Neuronal stem cell (in vitro differentiated cells): ENCODE results near the gene IFNL3.
A peak's percentile ranks its signal among the peaks of the same experiment; 100 is the strongest.
"Not testable (repeated sequence)": the region's sequence is repeated elsewhere in the genome, so short reads cannot be mapped to it uniquely, and the experiment has no call there.

ENCODE experiments used
- DNase-seq: peaks from one replicate; pipeline ENCODE4 v3.0.0-alpha.2; 2013; ENCODE audit warnings: low spot score
- H2AFZ ChIP-seq: one replicate; pipeline ENCODE4 v1.6.1; 2013; ENCODE audit warnings: mild to moderate bottlenecking, low read length, inconsistent platforms
- H2AK5ac ChIP-seq: 2 replicates; pipeline ENCODE4 v1.6.1; 2013; ENCODE audit warnings: low read depth, mild to moderate bottlenecking, inconsistent platforms, low read length, moderate library complexity, mixed read lengths
- H2BK120ac ChIP-seq: 2 replicates; pipeline ENCODE4 v1.6.1; 2013; ENCODE audit warnings: low read depth, mild to moderate bottlenecking, inconsistent platforms, low read length, moderate library complexity, mixed read lengths
- H2BK12ac ChIP-seq: one replicate; pipeline ENCODE4 v1.6.1; 2013; ENCODE audit warnings: low read length, inconsistent platforms
- H2BK15ac ChIP-seq: 2 replicates; pipeline ENCODE4 v1.6.1; 2013; ENCODE audit warnings: mild to moderate bottlenecking, low read length, inconsistent platforms, mixed read lengths
- H2BK5ac ChIP-seq: one replicate; pipeline ENCODE4 v1.6.1; 2013; ENCODE audit warnings: inconsistent platforms, mild to moderate bottlenecking, low read length, moderate library complexity
- H3K14ac ChIP-seq: one replicate; pipeline ENCODE4 v1.6.1; 2013; ENCODE audit warnings: low read length, inconsistent platforms
- H3K18ac ChIP-seq: 2 replicates; pipeline ENCODE4 v1.6.1; 2013; ENCODE audit warnings: low read length, inconsistent platforms
- H3K23ac ChIP-seq: 2 replicates; pipeline ENCODE4 v1.6.1; 2013; ENCODE audit warnings: low read depth, mild to moderate bottlenecking, mixed read lengths, low read length, inconsistent platforms; ENCODE audit not compliant: poor library complexity
- H3K27ac ChIP-seq: replicated peaks from 3 replicates; pipeline ENCODE4 v1.5.1; 2013; ENCODE audit warnings: low read length, inconsistent platforms
- H3K27me3 ChIP-seq, 3 experiments: 2 replicates each; pipeline ENCODE4 v1.6.1; 2013; ENCODE audit warnings: low read length in 3 of 3, mild to moderate bottlenecking in 2 of 3, inconsistent platforms in 1 of 3, low read depth in 1 of 3, mixed read lengths in 1 of 3, moderate library complexity in 1 of 3; ENCODE audit not compliant: control insufficient read depth in 3 of 3, insufficient read depth in 3 of 3
- H3K36me3 ChIP-seq, 2 donors: replicated peaks in 1 of 2; 2 replicates each; pipeline ENCODE4 v1.6.1; 2013; ENCODE audit warnings: low read length in 2 of 2; ENCODE audit not compliant: control insufficient read depth in 2 of 2, insufficient read depth in 2 of 2
- H3K4ac ChIP-seq: 2 replicates; pipeline ENCODE4 v1.6.1; 2013; ENCODE audit warnings: inconsistent platforms, mild to moderate bottlenecking, low read length, moderate library complexity
- H3K4me1 ChIP-seq, 2 donors: 1 replicate in 1 of 2; 2 replicates in 1 of 2; pipeline ENCODE4 v1.6.1; 2013; ENCODE audit warnings: low read length in 2 of 2, low read depth in 1 of 2; ENCODE audit not compliant: control insufficient read depth in 2 of 2, insufficient read depth in 1 of 2
- H3K4me2 ChIP-seq: one replicate; pipeline ENCODE4 v1.6.1; 2013; ENCODE audit warnings: mild to moderate bottlenecking, low read length, inconsistent platforms; ENCODE audit not compliant: insufficient read depth, poor library complexity, severe bottlenecking
- H3K4me3 ChIP-seq, 2 donors: 2 replicates each; pipeline ENCODE4 v1.5.1; 2013; ENCODE audit warnings: low read length in 2 of 2, mild to moderate bottlenecking in 2 of 2, inconsistent platforms in 1 of 2, moderate library complexity in 1 of 2
- H3K79me1 ChIP-seq: one replicate; pipeline ENCODE4 v1.6.1; 2013; ENCODE audit warnings: low read depth, mild to moderate bottlenecking, inconsistent platforms, low read length, moderate library complexity
- H3K9ac ChIP-seq: one replicate; pipeline ENCODE4 v1.6.1; 2013; ENCODE audit warnings: mild to moderate bottlenecking, low read depth, low read length, inconsistent platforms; ENCODE audit not compliant: poor library complexity
- H3K9me3 ChIP-seq, 2 donors: replicated peaks in 1 of 2; 2 replicates each; pipeline versions ENCODE3 to v1.6.1; 2013; ENCODE audit warnings: low read length in 2 of 2, mild to moderate bottlenecking in 2 of 2, inconsistent platforms in 1 of 2, low read depth in 1 of 2, mixed read lengths in 1 of 2, moderate library complexity in 1 of 2; ENCODE audit not compliant: control insufficient read depth in 2 of 2, insufficient read depth in 1 of 2
- H4K8ac ChIP-seq: one replicate; pipeline ENCODE4 v1.6.1; 2013; ENCODE audit warnings: low read depth, mild to moderate bottlenecking, inconsistent platforms, low read length, moderate library complexity
- H4K91ac ChIP-seq: one replicate; pipeline ENCODE4 v1.6.1; 2013; ENCODE audit warnings: low read length, low read depth, mild to moderate bottlenecking, inconsistent platforms; ENCODE audit not compliant: poor library complexity
- WGBS, 2 donors: extraction: QIAGEN DNeasy Blood & Tissue Kit; methylation state at CpG; one replicate each; pipeline ENCODE4 v1.1.7; 2013; ENCODE audit warnings: missing lambda C conversion rate in 2 of 2, mixed read lengths in 1 of 2; ENCODE audit not compliant: insufficient read length in 2 of 2, insufficient replicate concordance in 1 of 2; ENCODE audit errors: extremely low coverage in 2 of 2; 5-methylcytosine and 5-hydroxymethylcytosine counted together

Gene IFNL3

DNA sequence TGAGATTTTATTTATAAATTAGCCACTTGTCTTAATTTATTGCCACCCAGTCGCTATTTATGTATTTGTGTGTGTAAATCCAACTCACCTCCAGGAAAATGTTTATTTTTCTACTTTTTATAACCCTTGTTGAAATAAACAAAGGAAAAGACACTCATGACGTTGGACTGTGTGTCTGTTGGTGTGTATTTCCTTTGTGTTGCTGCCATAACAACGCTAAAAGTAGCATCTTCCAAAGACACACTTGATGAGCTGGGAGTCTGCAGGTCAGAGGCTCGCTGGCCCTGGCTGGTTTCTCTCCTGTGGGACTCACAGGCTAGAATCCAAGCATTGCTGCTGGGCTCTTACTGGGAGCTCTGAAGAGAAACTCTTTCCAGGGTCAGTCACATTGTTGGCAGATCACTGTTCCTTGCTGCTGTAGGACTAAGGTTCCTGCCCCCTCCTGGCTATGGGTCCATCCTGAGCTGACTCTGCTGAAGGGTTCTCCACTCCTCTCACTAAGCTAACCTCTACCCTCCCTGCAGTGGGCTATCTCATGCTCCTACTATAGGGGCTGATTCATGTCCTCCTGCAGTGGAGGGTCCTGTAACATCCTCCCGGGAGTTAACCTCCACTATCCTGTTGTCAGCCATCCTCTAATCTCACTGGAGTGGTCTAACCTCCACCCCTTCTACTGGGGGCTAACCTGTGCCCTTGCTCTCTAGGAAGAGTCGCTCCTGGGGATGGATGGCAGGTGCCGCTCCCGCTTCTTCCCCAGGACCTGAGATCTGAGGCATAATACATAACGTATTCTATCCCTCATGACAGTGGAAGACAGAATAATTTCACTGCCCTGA is 25.4 kb upstream of the IFNL3 start:
- no CpG with 5 or more reads among the region's 9 CpGs for WGBS, 2 donors
- Histone ChIP-seq H2AFZ (no peak overlapping the region), H2BK15ac (no peak overlapping the region), H3K79me1 (peaks cover 2% of the 10 kb centered on the region), H3K27ac (no peak overlapping the region), H2BK12ac (no peak overlapping the region), H2AK5ac (no peak overlapping the region), H3K36me3 (no peaks in the 10 kb centered on the region), H3K27me3 (peaks cover 5 to 29% (median 6%) of the 10 kb centered on the region in 3 experiments), H3K4me3 (peak overlapping the region in 1 of 2 donors; percentile 22), H2BK120ac (no peak overlapping the region), H3K18ac (no peak overlapping the region), H3K23ac (no peak overlapping the region), H3K9ac (no peak overlapping the region), H4K8ac (no peak overlapping the region), H2BK5ac (no peak overlapping the region), H3K4me1 (no peaks in the 10 kb centered on the region), H3K14ac (no peak overlapping the region), H3K4me2 (no peak overlapping the region), H3K4ac (no peak overlapping the region), H4K91ac (no peak overlapping the region), H3K9me3 (no peaks in the 10 kb centered on the region)
- DNase-seq = no peak

DNA sequence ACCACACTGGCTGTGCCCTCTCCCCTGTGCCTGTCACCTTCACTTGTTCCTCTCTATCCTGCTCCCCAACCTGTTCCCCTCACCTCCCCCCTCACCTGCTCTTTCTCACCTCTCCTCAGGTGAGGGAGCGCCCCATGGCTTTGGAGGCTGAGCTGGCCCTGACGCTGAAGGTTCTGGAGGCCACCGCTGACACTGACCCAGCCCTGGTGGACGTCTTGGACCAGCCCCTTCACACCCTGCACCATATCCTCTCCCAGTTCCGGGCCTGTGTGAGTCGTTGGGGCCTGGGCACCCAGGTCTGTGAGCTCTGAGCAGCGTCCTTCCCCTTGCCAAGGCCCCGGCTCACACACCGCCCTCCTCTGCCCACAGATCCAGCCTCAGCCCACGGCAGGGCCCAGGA is 24.6 kb upstream of the IFNL3 start:
- not testable (repeated sequence) for H2AK5ac ChIP-seq, H3K9me3 ChIP-seq, H3K4ac ChIP-seq, H3K79me1 ChIP-seq, H3K4me1 ChIP-seq, H2BK15ac ChIP-seq, H2BK5ac ChIP-seq, H4K8ac ChIP-seq, H3K4me3 ChIP-seq, DNase-seq, H2AFZ ChIP-seq, H3K9ac ChIP-seq, H3K14ac ChIP-seq, H2BK12ac ChIP-seq, H3K27ac ChIP-seq, H3K18ac ChIP-seq, H4K91ac ChIP-seq, H3K36me3 ChIP-seq, H3K23ac ChIP-seq, H2BK120ac ChIP-seq, H3K4me2 ChIP-seq
- H3K27me3 ChIP-seq = peaks cover 14 to 32% (median 15%) of the 10 kb centered on the region in 3 experiments
- WGBS, 2 donors = no CpG with 5 or more reads among the region's 10 CpGs

DNA sequence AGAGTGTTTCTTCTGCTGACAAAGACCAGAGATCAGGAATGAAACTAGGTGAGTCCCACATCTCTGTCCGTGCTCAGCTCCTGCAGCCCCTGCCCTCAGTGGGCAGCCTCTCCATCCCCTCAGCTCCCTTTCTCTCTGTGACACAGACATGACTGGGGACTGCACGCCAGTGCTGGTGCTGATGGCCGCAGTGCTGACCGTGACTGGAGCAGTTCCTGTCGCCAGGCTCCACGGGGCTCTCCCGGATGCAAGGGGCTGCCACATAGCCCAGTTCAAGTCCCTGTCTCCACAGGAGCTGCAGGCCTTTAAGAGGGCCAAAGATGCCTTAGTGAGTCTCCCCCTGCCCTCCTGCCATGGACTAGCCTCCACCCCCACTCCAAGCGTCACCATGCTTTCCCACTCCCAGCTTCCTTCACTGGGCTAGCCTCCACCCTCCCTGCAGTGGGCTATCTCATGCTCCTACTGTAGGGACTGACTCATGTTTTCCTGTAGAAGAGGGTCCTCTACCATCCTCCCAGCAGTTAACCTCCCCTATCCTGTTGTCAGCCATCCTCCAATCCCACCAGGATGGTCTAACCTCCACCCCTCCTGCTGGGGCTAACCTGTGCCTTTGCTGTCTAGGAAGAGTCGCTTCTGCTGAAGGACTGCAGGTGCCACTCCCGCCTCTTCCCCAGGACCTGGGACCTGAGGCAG is 23.9 kb upstream of the IFNL3 start:
- H3K23ac ChIP-seq, H2AK5ac ChIP-seq, H3K18ac ChIP-seq, H3K4me3 ChIP-seq, H2AFZ ChIP-seq, H2BK5ac ChIP-seq, H2BK120ac ChIP-seq, H3K36me3 ChIP-seq, H3K27ac ChIP-seq, H3K79me1 ChIP-seq, H3K9ac ChIP-seq, H3K14ac ChIP-seq, H3K4me2 ChIP-seq, H3K4me1 ChIP-seq, H3K9me3 ChIP-seq, H2BK12ac ChIP-seq, DNase-seq, H2BK15ac ChIP-seq, H3K4ac ChIP-seq, H4K91ac ChIP-seq, H4K8ac ChIP-seq: not testable (repeated sequence)
- no CpG with 5 or more reads among the region's 10 CpGs for WGBS, 2 donors
- peaks cover 21 to 39% (median 22%) of the 10 kb centered on the region in 3 experiments for H3K27me3 ChIP-seq

DNA sequence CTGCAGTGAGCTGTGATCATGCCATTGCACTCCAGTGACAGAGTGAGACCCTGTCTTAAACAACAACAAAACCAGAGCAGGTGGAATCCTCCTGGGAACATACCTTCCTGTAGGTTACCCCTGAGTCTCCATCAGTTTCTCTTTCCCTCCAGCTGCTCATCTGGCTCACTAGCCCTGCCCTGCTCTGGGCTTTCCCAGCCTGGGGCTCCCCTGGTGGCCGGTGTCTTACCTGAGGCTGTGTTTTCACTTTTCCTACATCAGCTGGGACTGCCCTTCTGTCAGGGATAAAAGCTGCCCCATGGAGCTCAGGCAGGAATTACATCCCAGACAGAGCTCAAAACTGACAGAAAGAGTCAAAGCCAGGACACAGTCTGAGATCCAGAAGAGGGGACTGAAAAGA is 23.3 kb upstream of the IFNL3 start, which contains the start of gene IFNL2:
Gene IFNL2, plus strand, starts transcription at position 312 of the 400 bp plus-strand sequence. CDS start 173 bp downstream, outside the sequence.
- H2BK5ac ChIP-seq, H3K14ac ChIP-seq, H2BK120ac ChIP-seq, DNase-seq, H4K91ac ChIP-seq, H4K8ac ChIP-seq, H3K9me3 ChIP-seq, H3K4me1 ChIP-seq, H3K79me1 ChIP-seq, H2AFZ ChIP-seq, H3K4ac ChIP-seq, H3K27ac ChIP-seq, H3K23ac ChIP-seq, H2BK15ac ChIP-seq, H3K36me3 ChIP-seq, H3K4me2 ChIP-seq, H2BK12ac ChIP-seq, H3K4me3 ChIP-seq, H3K18ac ChIP-seq, H3K9ac ChIP-seq, H2AK5ac ChIP-seq: not testable (repeated sequence)
- peaks cover 23 to 45% (median 28%) of the 10 kb centered on the region in 3 experiments for H3K27me3 ChIP-seq
- no CpG with 5 or more reads among the region's 1 CpG for WGBS, 2 donors
